ENCODE data around the gene FMN1. TPM values are rescaled to one million over a fixed set of nuclear protein-coding genes. Genes with fewer than 3 reads are reported as not detected.
"Not testable (repeated sequence)": the region's sequence is repeated elsewhere in the genome, so short reads cannot be mapped to it uniquely, and the experiment has no call there.

Gene FMN1
- total RNA-seq, 1 donor from 2014 or later, result 12.0 TPM

GRCh38 chr15:33093222-33093621, 101.3 kb downstream of the FMN1 start:
- DNase-seq (ENCODE audit: low spot score), result no peak

- no peak for DNase-seq (ENCODE audit: low spot score)
Observed at GRCh38 chr15:33091983-33092693, 102.4 kb downstream of the FMN1 start.

GRCh38 chr15:33089878-33090757, 104.4 kb downstream of the FMN1 start:
- peak; percentile 13 for DNase-seq (ENCODE audit: low spot score)

- DNase-seq (ENCODE audit: low spot score), result no peak
Observed at GRCh38 chr15:33089165-33089877, 105.2 kb downstream of the FMN1 start.

GRCh38 chr15:33086500-33087121, 107.9 kb downstream of the FMN1 start:
- peak; percentile 73 for DNase-seq (ENCODE audit: low spot score)

- no peak for DNase-seq (ENCODE audit: low spot score)
Observed at GRCh38 chr15:33084661-33085060, 109.9 kb downstream of the FMN1 start.

GRCh38 chr15:33083232-33084081, 111.1 kb downstream of the FMN1 start:
- no peak for DNase-seq (ENCODE audit: low spot score)

- no peak for DNase-seq (ENCODE audit: low spot score)
Observed at GRCh38 chr15:33080006-33080405, 114.5 kb downstream of the FMN1 start.

- no peak for DNase-seq (ENCODE audit: low spot score)
Observed at GRCh38 chr15:33078607-33079006, 115.9 kb downstream of the FMN1 start.

GRCh38 chr15:33076937-33077336, 117.6 kb downstream of the FMN1 start:
- DNase-seq (ENCODE audit: low spot score), result no peak

GRCh38 chr15:33074942-33075341, 119.6 kb downstream of the FMN1 start:
- no peak for DNase-seq (ENCODE audit: low spot score)

- DNase-seq (ENCODE audit: low spot score), result no peak
Observed at GRCh38 chr15:33074212-33074611, 120.3 kb downstream of the FMN1 start.

GRCh38 chr15:33071451-33071850, 123.1 kb downstream of the FMN1 start:
- no peak for DNase-seq (ENCODE audit: low spot score)

- not testable (repeated sequence) for DNase-seq (ENCODE audit: low spot score)
Observed at GRCh38 chr15:33069903-33070302, 124.6 kb downstream of the FMN1 start.

GRCh38 chr15:33069161-33069560, 125.4 kb downstream of the FMN1 start:
- DNase-seq (ENCODE audit: low spot score), result no peak

- peak; percentile 65 for DNase-seq (ENCODE audit: low spot score)
Observed at GRCh38 chr15:33068511-33068990, 126.0 kb downstream of the FMN1 start.

- DNase-seq (ENCODE audit: low spot score), result peak; percentile 9
Observed at GRCh38 chr15:33068007-33068481, 126.5 kb downstream of the FMN1 start.

- no peak for DNase-seq (ENCODE audit: low spot score)
Observed at GRCh38 chr15:33067456-33067855, 127.1 kb downstream of the FMN1 start.

GRCh38 chr15:33066584-33066983, 127.9 kb downstream of the FMN1 start:
- no peak for DNase-seq (ENCODE audit: low spot score)

- DNase-seq (ENCODE audit: low spot score), result no peak
Observed at GRCh38 chr15:33064878-33065277, 129.6 kb downstream of the FMN1 start.
